RWPE2 (cell line): ENCODE measurements around the gene ITIH4.

Experiments used
- ATAC-seq: fragments of 200-7000 bp; cut with Tn5 transposase; 3 replicates; pipeline ENCODE4 v1.9.1; 2021; ENCODE audit warnings: low read depth
- DNase-seq: peaks from one replicate; pipeline ENCODE4 v3.0.0-alpha.2; 2020; ENCODE audit warnings: low spot score
- H3K27ac ChIP-seq: fragments of 450-650 bp; 2 replicates; pipeline ENCODE4 v1.5.1; 2017; ENCODE audit warnings: mild to moderate bottlenecking; ENCODE audit not compliant: poor library complexity, severe bottlenecking
- H3K27me3 ChIP-seq: fragments of 250-450 bp; sonication (Bioruptor Pico); 2 replicates; pipeline ENCODE4 v1.5.1; 2021; ENCODE audit warnings: mild to moderate bottlenecking, moderate library complexity; ENCODE audit not compliant: insufficient read depth, poor library complexity, severe bottlenecking
- H3K36me3 ChIP-seq: fragments of 250-450 bp; sonication (Bioruptor Pico); 2 replicates; pipeline ENCODE4 v1.5.1; 2020; ENCODE audit warnings: low read depth, mild to moderate bottlenecking, moderate library complexity
- H3K4me1 ChIP-seq: fragments of 250-450 bp; sonication (Bioruptor Pico); 2 replicates; pipeline ENCODE4 v1.5.1; 2021; ENCODE audit warnings: mild to moderate bottlenecking, moderate library complexity; ENCODE audit not compliant: insufficient read depth, poor library complexity, severe bottlenecking
- H3K4me3 ChIP-seq: fragments of 250-450 bp; sonication (Bioruptor Pico); 2 replicates; pipeline ENCODE4 v1.5.1; 2021; ENCODE audit warnings: mild to moderate bottlenecking, moderate library complexity; ENCODE audit not compliant: severe bottlenecking
- H3K9me3 ChIP-seq: fragments of 250-450 bp; sonication (Bioruptor Pico); 2 replicates; pipeline ENCODE4 v1.5.1; 2021; ENCODE audit warnings: mild to moderate bottlenecking, moderate library complexity; ENCODE audit not compliant: severe bottlenecking
- CTCF ChIP-seq: fragments of 450-650 bp; IDR thresholded peaks from one replicate; pipeline ENCODE4 v1.5.1; 2017; ENCODE audit warnings: mild to moderate bottlenecking, moderate library complexity; ENCODE audit not compliant: poor library complexity, severe bottlenecking

The ITIH4 gene

GRCh38 chr3:52831500-52832301 lies 1.2 kb upstream of the ITIH4 start:
- Histone ChIP-seq H3K4me3 (no peak overlapping the region), H3K4me1 (peaks cover 7% of the 10 kb centered on the region), H3K27me3 (no peaks in the 10 kb centered on the region), H3K27ac (no peak overlapping the region), H3K9me3 (no peaks in the 10 kb centered on the region), H3K36me3 (no peaks in the 10 kb centered on the region)
- peak; percentile 66 for ATAC-seq
- TF ChIP-seq CTCF, result no peak
- DNase-seq, result no peak

- no peak overlapping the region for H3K4me3 ChIP-seq
- no peak for TF ChIP-seq CTCF
- H3K9me3 ChIP-seq, result no peaks in the 10 kb centered on the region
- DNase-seq, result no peak
- H3K27me3 ChIP-seq, result no peaks in the 10 kb centered on the region
- H3K4me1 ChIP-seq, result peaks cover 7% of the 10 kb centered on the region
- no peaks in the 10 kb centered on the region for H3K36me3 ChIP-seq
- H3K27ac ChIP-seq, result no peak overlapping the region
- no peak for ATAC-seq
Observed at GRCh38 chr3:52829906-52830463, 487 bp downstream of the ITIH4 start.

GRCh38 chr3:52829482-52829881 lies 990 bp downstream of the ITIH4 start:
- no peak for TF ChIP-seq CTCF
- Histone ChIP-seq H3K9me3 (no peaks in the 10 kb centered on the region), H3K36me3 (no peaks in the 10 kb centered on the region), H3K4me1 (peaks cover 7% of the 10 kb centered on the region), H3K27ac (no peak overlapping the region), H3K27me3 (no peaks in the 10 kb centered on the region), H3K4me3 (no peak overlapping the region)
- ATAC-seq, result no peak
- DNase-seq, result no peak

- no peak for DNase-seq
Observed at GRCh38 chr3:52827866-52828376, 2.6 kb downstream of the ITIH4 start.

More at GRCh38 chr3:52827866-52828376, 2.6 kb downstream of the ITIH4 start:
- ATAC-seq, result no peak
- H3K4me3 ChIP-seq, result no peak overlapping the region
- TF ChIP-seq CTCF, result no peak
- no peaks in the 10 kb centered on the region for H3K9me3 ChIP-seq
- H3K36me3 ChIP-seq, result no peaks in the 10 kb centered on the region
- H3K27me3 ChIP-seq, result no peaks in the 10 kb centered on the region
- H3K4me1 ChIP-seq, result peaks cover 7% of the 10 kb centered on the region
- H3K27ac ChIP-seq, result no peak overlapping the region
